B cell (primary cell): ENCODE data around the gene ISLR. TPM values are rescaled to one million over a fixed set of nuclear protein-coding genes. Genes with fewer than 3 reads are reported as not detected.

Experiments
- ATAC-seq: fragments of 200-7000 bp; cut with Tn5 transposase; one replicate; pipeline ENCODE4 v1.10.0; 2021; ENCODE audit warnings: low read depth, mild to moderate bottlenecking, moderate number of reproducible peaks, moderate library complexity
- CTCF ChIA-PET: fragments of 350-600 bp; sonication (Branson Sonifier 250); formaldehyde crosslinking; loops from one replicate; lab custom pipeline; 2021; ENCODE audit warnings: antibody characterized with exemption, inconsistent platforms; lab: Charles Lee
- POLR2A ChIA-PET: fragments of 350-600 bp; sonication (Branson Sonifier 250); formaldehyde crosslinking; loops from one replicate; lab custom pipeline; 2021; ENCODE audit warnings: antibody characterized with exemption; lab: Charles Lee
- DNase-seq: peaks from one replicate; pipeline ENCODE4 v3.0.0; 2013
- H2AFZ ChIP-seq: 2 replicates; pipeline ENCODE4 v1.6.1; 2012; ENCODE audit warnings: mild to moderate bottlenecking, low read depth, low read length; ENCODE audit not compliant: insufficient read depth, poor library complexity, severe bottlenecking
- H3K27ac ChIP-seq, 2 donors: 1 replicate in 1 of 2; 2 replicates in 1 of 2; pipeline ENCODE4 v1.5.1; 2012 to 2013; ENCODE audit warnings: low read length in 2 of 2, mild to moderate bottlenecking in 2 of 2, moderate library complexity in 1 of 2
- H3K27me3 ChIP-seq, 4 experiments: fragments of 200-600 bp in 1 of 4; sonication (generic) in 1 of 4; replicated peaks in 1 of 4; 1 replicate in 2 of 4; 2 replicates in 2 of 4; pipeline versions ENCODE4 v1.6.1 to v1.7.0; 2013 to 2016; ENCODE audit warnings: low read length in 3 of 4, mild to moderate bottlenecking in 2 of 4, mixed read lengths in 1 of 4, moderate library complexity in 1 of 4; ENCODE audit not compliant: insufficient read depth in 4 of 4, control insufficient read depth in 3 of 4; ENCODE audit errors: control extremely low read depth in 1 of 4
- H3K36me3 ChIP-seq, 2 experiments: replicated peaks in 1 of 2; 1 replicate in 1 of 2; 2 replicates in 1 of 2; pipeline versions ENCODE4 v1.6.1 to v1.7.1; 2013; ENCODE audit warnings: low read length in 1 of 2; ENCODE audit not compliant: insufficient read depth in 2 of 2, control insufficient read depth in 1 of 2; ENCODE audit errors: control extremely low read depth in 1 of 2, extremely low read depth in 1 of 2
- H3K4me1 ChIP-seq, 2 donors: fragments of 200-600 bp in 1 of 2; sonication (generic) in 1 of 2; 1 replicate in 1 of 2; 2 replicates in 1 of 2; pipeline versions ENCODE4 v1.5.1 to v1.6.1; 2013 to 2017; ENCODE audit warnings: low read length in 2 of 2; ENCODE audit not compliant: control insufficient read depth in 2 of 2, insufficient read depth in 2 of 2
- H3K4me2 ChIP-seq: replicated peaks from 2 replicates; pipeline ENCODE3; 2012; ENCODE audit warnings: mild to moderate bottlenecking, low read depth, low read length; ENCODE audit not compliant: poor library complexity, severe bottlenecking
- H3K4me3 ChIP-seq, 5 experiments: fragments of 200-600 bp in 1 of 5; sonication (generic) in 1 of 5; 1 replicate in 3 of 5; 2 replicates in 2 of 5; pipeline versions ENCODE4 v1.5.1 to v1.7.0; 2011 to 2016; ENCODE audit warnings: low read length in 4 of 5, mild to moderate bottlenecking in 4 of 5, low read depth in 2 of 5, control low read depth in 1 of 5, moderate library complexity in 1 of 5; ENCODE audit not compliant: insufficient read depth in 1 of 5; ENCODE audit errors: control extremely low read depth in 1 of 5, extremely low read depth in 1 of 5
- H3K79me2 ChIP-seq: fragments of 200-600 bp; sonication (generic); one replicate; pipeline ENCODE4 v1.6.0; 2016; ENCODE audit warnings: low read length; ENCODE audit not compliant: control insufficient read depth, insufficient read depth
- H3K9ac ChIP-seq: fragments of 200-600 bp; sonication (generic); 2 replicates; pipeline ENCODE4 v1.6.1; 2017; ENCODE audit warnings: mild to moderate bottlenecking, low read length, moderate library complexity
- H3K9me3 ChIP-seq, 3 donors: one replicate each; pipeline versions ENCODE4 v1.6.1 to v1.7.1; 2013; ENCODE audit warnings: low read length in 2 of 3; ENCODE audit not compliant: control insufficient read depth in 2 of 3, insufficient read depth in 1 of 3; ENCODE audit errors: control extremely low read depth in 1 of 3
- H4K20me1 ChIP-seq: 2 replicates; pipeline ENCODE4 v1.6.0; 2012; ENCODE audit warnings: mild to moderate bottlenecking, low read length; ENCODE audit not compliant: insufficient read depth, control insufficient read depth, poor library complexity, severe bottlenecking
- H3K27ac Mint-ChIP-seq: one replicate; pipeline ENCODE4 v1.8.0; 2021; ENCODE audit warnings: mixed read lengths
- H3K27me3 Mint-ChIP-seq: one replicate; pipeline ENCODE4 v1.8.0; 2021; ENCODE audit warnings: mixed read lengths
- H3K4me1 Mint-ChIP-seq: one replicate; pipeline ENCODE4 v1.8.0; 2021; ENCODE audit warnings: mixed read lengths
- H3K4me3 Mint-ChIP-seq: one replicate; pipeline ENCODE4 v1.8.0; 2021; ENCODE audit warnings: mixed read lengths
- H3K9me3 Mint-ChIP-seq: one replicate; pipeline ENCODE4 v1.8.0; 2022; ENCODE audit warnings: mixed read lengths; ENCODE audit not compliant: insufficient read depth
- EZH2 ChIP-seq: IDR thresholded peaks from 2 replicates; pipeline ENCODE4 v1.6.1; 2012; ENCODE audit warnings: borderline replicate concordance, low read depth, mild to moderate bottlenecking, moderate library complexity, low read length; ENCODE audit not compliant: insufficient read depth, poor library complexity, severe bottlenecking
- WGBS: methylation state at CpG from one replicate; pipeline ENCODE4 v1.1.5; 2013; ENCODE audit warnings: missing lambda C conversion rate; ENCODE audit not compliant: insufficient coverage; 5-methylcytosine and 5-hydroxymethylcytosine counted together
- intact Hi-C: fragments of 100-400 bp; cut with micrococcal nuclease; formaldehyde crosslinking; loops from one replicate; pipeline ENCODE4 v1.10.0; 2022
- polyA plus RNA-seq: library from polyadenylated mRNA; depleted of rRNA; stranded (reverse); fragments of >200 nt; gene quantifications from 2 replicates; pipeline ENCODE4 v1.2.3, GENCODE V29; 2012
- total RNA-seq, 2 donors: library from RNA; stranded (reverse); fragments of 120-200 nt in 1 of 2; gene quantifications; 1 replicate in 1 of 2; 2 replicates in 1 of 2; pipeline versions ENCODE4 v1.2.3 to v1.2.4, GENCODE V29; 2013 to 2022
- TF ChIP-seq, protein P1 (sequence below): fragments of 200-600 bp; IDR thresholded peaks from one replicate; pipeline ENCODE4 v1.8.0; 2022; ENCODE audit warnings: antibody characterized with exemption, mild to moderate bottlenecking

ISLR gene
- total and polyA plus RNA-seq, 2 donors (not counting 1 experiment from before 2014, with no cell fraction given), result not detected

DNA sequence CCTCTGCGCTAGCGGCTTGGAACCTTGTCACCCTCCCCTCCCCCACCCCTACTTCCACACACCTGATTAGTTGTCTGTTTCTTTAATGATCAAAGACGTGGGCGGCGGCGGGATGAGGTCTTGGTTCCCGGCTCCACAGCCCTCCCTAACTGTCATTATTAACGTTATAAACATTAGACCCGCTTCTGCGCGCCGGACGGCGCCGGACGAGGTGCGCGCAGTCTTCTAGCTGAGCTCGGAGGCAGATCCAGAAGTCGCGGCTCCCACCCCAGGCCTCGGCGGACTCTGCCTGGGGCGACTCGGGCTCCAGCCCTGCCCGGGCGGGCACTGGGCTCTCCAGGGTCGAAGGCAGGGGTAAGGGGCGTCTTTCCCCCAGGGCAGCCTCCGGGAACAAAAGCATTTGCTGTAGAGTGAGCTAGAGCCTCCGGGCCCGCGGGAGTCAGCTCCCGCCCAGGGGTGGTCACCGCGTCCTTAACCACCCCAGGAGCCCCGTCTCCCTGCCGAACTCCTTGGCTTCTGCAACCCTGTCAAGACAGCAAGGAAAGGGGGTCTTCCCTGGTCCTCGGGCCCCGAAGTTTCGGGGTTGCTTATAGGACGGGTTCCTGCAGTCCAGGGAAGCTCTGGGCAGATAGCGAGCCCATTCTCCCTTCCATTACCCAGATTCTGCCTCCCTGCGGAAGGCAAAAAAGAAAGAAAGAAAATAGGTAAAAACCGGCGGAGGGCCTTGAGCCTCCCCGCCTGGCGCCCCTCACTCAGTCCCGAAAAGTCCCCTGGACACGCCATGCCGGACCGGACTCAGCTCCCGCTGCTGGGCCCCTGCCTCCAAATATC is 45.3 kb upstream of the ISLR start:
- peak overlapping the region in 3 of 5 experiments; percentile 30 to 50 (median 38) for H3K4me3 ChIP-seq
- CTCF ChIA-PET, result interaction anchor here (0.6 to 1.8 kb wide), 7 partner anchors 15 to 194 kb away, joined by 3 to 6 read pairs (median 4); no protein-coding TSS in a partner anchor

More for the DNA sequence above, 45.3 kb upstream of the ISLR start:
- Histone ChIP-seq H2AFZ (peak overlapping the region; percentile 60), H3K9ac (peak overlapping the region; percentile 42), H3K27ac (no peak overlapping the region), H3K79me2 (no peaks in the 10 kb centered on the region), H3K36me3 (no peaks in the 10 kb centered on the region), H3K4me2 (peak overlapping the region; percentile 79), H3K27me3 (peaks cover 0 to 67% (median 42%) of the 10 kb centered on the region in 4 experiments), H3K4me1 (peaks cover 66 to 67% of the 10 kb centered on the region in 2 donors), H3K9me3 (peaks cover 0 to 53% (median 11%) of the 10 kb centered on the region in 3 donors), H4K20me1 (no peaks in the 10 kb centered on the region)
- DNase-seq (peak; percentile 51), ATAC-seq (no peak)
- POLR2A ChIA-PET, result interaction anchor here (0.6 kb wide), 1 partner anchor 272 kb away, joined by 3 read pairs; no protein-coding TSS in a partner anchor
- Mint-ChIP-seq H3K27ac (no peak overlapping the region), H3K4me3 (peak overlapping the region; percentile 78), H3K4me1 (peaks cover 53% of the 10 kb centered on the region), H3K27me3 (peaks cover 52% of the 10 kb centered on the region), H3K9me3 (no peaks in the 10 kb centered on the region)
- TF ChIP-seq, protein P1, sequence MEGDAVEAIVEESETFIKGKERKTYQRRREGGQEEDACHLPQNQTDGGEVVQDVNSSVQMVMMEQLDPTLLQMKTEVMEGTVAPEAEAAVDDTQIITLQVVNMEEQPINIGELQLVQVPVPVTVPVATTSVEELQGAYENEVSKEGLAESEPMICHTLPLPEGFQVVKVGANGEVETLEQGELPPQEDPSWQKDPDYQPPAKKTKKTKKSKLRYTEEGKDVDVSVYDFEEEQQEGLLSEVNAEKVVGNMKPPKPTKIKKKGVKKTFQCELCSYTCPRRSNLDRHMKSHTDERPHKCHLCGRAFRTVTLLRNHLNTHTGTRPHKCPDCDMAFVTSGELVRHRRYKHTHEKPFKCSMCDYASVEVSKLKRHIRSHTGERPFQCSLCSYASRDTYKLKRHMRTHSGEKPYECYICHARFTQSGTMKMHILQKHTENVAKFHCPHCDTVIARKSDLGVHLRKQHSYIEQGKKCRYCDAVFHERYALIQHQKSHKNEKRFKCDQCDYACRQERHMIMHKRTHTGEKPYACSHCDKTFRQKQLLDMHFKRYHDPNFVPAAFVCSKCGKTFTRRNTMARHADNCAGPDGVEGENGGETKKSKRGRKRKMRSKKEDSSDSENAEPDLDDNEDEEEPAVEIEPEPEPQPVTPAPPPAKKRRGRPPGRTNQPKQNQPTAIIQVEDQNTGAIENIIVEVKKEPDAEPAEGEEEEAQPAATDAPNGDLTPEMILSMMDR, result no peak
- peak; percentile 7 for TF ChIP-seq EZH2
- intact Hi-C loops, result loop anchor here (1.0 kb wide), 4 partner anchors 8 to 194 kb away; no protein-coding TSS in a partner anchor
- 5% methylated on average over 48 of the region's 53 CpGs for WGBS
